MM.1S (cell line): ENCODE data around the gene HOOK2.
A peak's percentile ranks its signal among the peaks of the same experiment; 100 is the strongest.

ENCODE experiments used
- DNase-seq: peaks from one replicate; pipeline ENCODE4 v3.0.0-alpha.2; 2015
- H2AFZ ChIP-seq: fragments of 300-600 bp; sonication (generic); 2 replicates; pipeline ENCODE4 v1.6.0; 2016; ENCODE audit warnings: antibody characterized with exemption, low read length
- H3F3A ChIP-seq: fragments of 300-600 bp; sonication (generic); 2 replicates; pipeline ENCODE4 v1.6.1; 2016; ENCODE audit warnings: mild to moderate bottlenecking, antibody characterized with exemption, low read length, moderate library complexity, mixed read lengths; ENCODE audit not compliant: insufficient read depth
- H3K27ac ChIP-seq: fragments of 300-600 bp; sonication (generic); 2 replicates; pipeline ENCODE4 v1.5.1; 2016; ENCODE audit warnings: mild to moderate bottlenecking, low read length
- H3K27me3 ChIP-seq: fragments of 300-600 bp; sonication (generic); replicated peaks from 2 replicates; pipeline ENCODE4 v1.6.0; 2016; ENCODE audit warnings: low read length; ENCODE audit not compliant: insufficient read depth
- H3K36me3 ChIP-seq: fragments of 300-600 bp; sonication (generic); replicated peaks from 2 replicates; pipeline ENCODE4 v1.6.1; 2016; ENCODE audit warnings: mild to moderate bottlenecking, low read length, mixed read lengths; ENCODE audit not compliant: insufficient read depth
- H3K4me1 ChIP-seq: fragments of 300-600 bp; sonication (generic); 2 replicates; pipeline ENCODE4 v1.6.1; 2016; ENCODE audit warnings: low read length, mixed read lengths
- H3K4me2 ChIP-seq: fragments of 300-600 bp; sonication (generic); 2 replicates; pipeline ENCODE4 v1.6.0; 2016; ENCODE audit warnings: low read depth, low read length
- H3K4me3 ChIP-seq: fragments of 300-600 bp; sonication (generic); 2 replicates; pipeline ENCODE4 v1.5.1; 2016; ENCODE audit warnings: low read length, mixed read lengths
- H3K79me2 ChIP-seq: fragments of 300-600 bp; sonication (generic); 2 replicates; pipeline ENCODE4 v1.6.1; 2016; ENCODE audit warnings: mixed run types, low read length, mixed read lengths
- H3K9ac ChIP-seq: fragments of 300-600 bp; sonication (generic); 2 replicates; pipeline ENCODE4 v1.6.1; 2016; ENCODE audit warnings: low read length, mixed read lengths
- H3K9me2 ChIP-seq: fragments of 300-600 bp; sonication (generic); replicated peaks from 2 replicates; pipeline ENCODE4 v1.6.1; 2016; ENCODE audit warnings: mild to moderate bottlenecking, low read length, mixed read lengths; ENCODE audit not compliant: insufficient read depth
- H3K9me3 ChIP-seq: fragments of 300-600 bp; sonication (generic); replicated peaks from 2 replicates; pipeline ENCODE4 v1.6.1; 2016; ENCODE audit warnings: mild to moderate bottlenecking, low read length, mixed read lengths; ENCODE audit not compliant: insufficient read depth
- H4K20me1 ChIP-seq: fragments of 300-600 bp; sonication (generic); 2 replicates; pipeline ENCODE4 v1.6.1; 2016; ENCODE audit warnings: mild to moderate bottlenecking, low read length, moderate library complexity, mixed read lengths; ENCODE audit not compliant: insufficient read depth
- CTCF ChIP-seq: fragments of 300-600 bp; sonication (generic); IDR thresholded peaks from 2 replicates; pipeline ENCODE4 v1.5.1; 2016; ENCODE audit warnings: antibody characterized with exemption, low read length, mixed read lengths
- EZH2 ChIP-seq: fragments of 300-600 bp; sonication (generic); optimal IDR thresholded peaks from 2 replicates; pipeline ENCODE3; 2017; ENCODE audit warnings: low read depth, mild to moderate bottlenecking, antibody characterized with exemption, low read length, mixed read lengths
- EZH2phosphoT487 ChIP-seq: fragments of 300-600 bp; sonication (generic); IDR thresholded peaks from 2 replicates; pipeline ENCODE4 v1.6.1; 2018; ENCODE audit warnings: antibody characterized with exemption, low read length

The HOOK2 gene

GRCh38 chr19:12802267-12803106 lies 27.1 kb upstream of the HOOK2 start:
- no peaks in the 10 kb centered on the region for H3K27me3 ChIP-seq
- no peaks in the 10 kb centered on the region for H3F3A ChIP-seq
- TF ChIP-seq EZH2phosphoT487 (no peak), EZH2 (no peak), CTCF (no peak)
- no peak for DNase-seq
- no peaks in the 10 kb centered on the region for H3K9me3 ChIP-seq
- H3K4me3 ChIP-seq, result peak overlapping the region; percentile 97
- H4K20me1 ChIP-seq, result no peaks in the 10 kb centered on the region
- H3K79me2 ChIP-seq, result peaks cover 21% of the 10 kb centered on the region
- H3K9me2 ChIP-seq, result no peaks in the 10 kb centered on the region
- peaks cover 14% of the 10 kb centered on the region for H3K4me1 ChIP-seq
- H3K27ac ChIP-seq, result no peak overlapping the region
- H3K9ac ChIP-seq, result peak overlapping the region; percentile 85; the same call in 1 of the 2 replicates
- H2AFZ ChIP-seq, result peak overlapping the region; percentile 86
- H3K4me2 ChIP-seq, result peak overlapping the region; percentile 98
- H3K36me3 ChIP-seq, result no peaks in the 10 kb centered on the region; the same call in 1 of the 2 replicates

- peak; percentile 88 for DNase-seq
- Histone ChIP-seq H2AFZ (peak within 1 kb of the TSS; percentile 86), H3K4me2 (peak within 1 kb of the TSS; percentile 98), H3K9me2 (no peaks in the 10 kb centered on the region), H3K9ac (peak within 1 kb of the TSS; percentile 85), H3K27me3 (no peaks in the 10 kb centered on the region), H3K9me3 (no peaks in the 10 kb centered on the region), H3K4me1 (peaks cover 12% of the 10 kb centered on the region), H3F3A (no peaks in the 10 kb centered on the region), H3K4me3 (peak within 1 kb of the TSS; percentile 97), H3K79me2 (peaks cover 15% of the 10 kb centered on the region), H3K36me3 (no peaks in the 10 kb centered on the region; the same call in 1 of the 2 replicates), H4K20me1 (no peaks in the 10 kb centered on the region), H3K27ac (no peak within 1 kb of the TSS)
- no peak for TF ChIP-seq CTCF
Measured at GRCh38 chr19:12801466-12802266, 26.3 kb upstream of the HOOK2 start, which contains the start of the genes PRDX2 and THSD8. PRDX2 (minus strand) TSS chr19:12801800; CDS start chr19:12801261, 539 bp downstream. THSD8 (plus strand) TSS chr19:12802069; CDS start chr19:12802072, 3 bp downstream.

- H3F3A ChIP-seq, result no peaks in the 10 kb centered on the region
- H3K4me2 ChIP-seq, result peak overlapping the region; percentile 98
- H3K4me1 ChIP-seq, result peaks cover 14% of the 10 kb centered on the region
- peaks cover 15% of the 10 kb centered on the region for H3K79me2 ChIP-seq
- H3K27me3 ChIP-seq, result no peaks in the 10 kb centered on the region
- H3K9ac ChIP-seq, result peak overlapping the region; percentile 85
- H3K9me3 ChIP-seq, result no peaks in the 10 kb centered on the region
- peak overlapping the region; percentile 97 for H3K4me3 ChIP-seq
- H2AFZ ChIP-seq, result peak overlapping the region; percentile 76
- no peaks in the 10 kb centered on the region; the same call in 1 of the 2 replicates for H3K36me3 ChIP-seq
- TF ChIP-seq EZH2 (no peak), CTCF (peak; percentile 17; the same call in 1 of the 2 replicates)
- no peaks in the 10 kb centered on the region for H3K9me2 ChIP-seq
- peak; percentile 16 for DNase-seq
- no peaks in the 10 kb centered on the region for H4K20me1 ChIP-seq
- no peak overlapping the region for H3K27ac ChIP-seq
Measured at GRCh38 chr19:12800923-12801465, 25.6 kb upstream of the HOOK2 start.
